ENCODE results near the gene ZIC1.
A peak's percentile ranks its signal among the peaks of the same experiment; 100 is the strongest.

The ZIC1 gene

GRCh38 chr3:147379651-147380050 lies 29.5 kb upstream of the ZIC1 start:
- no peak for DNase-seq (ENCODE audit: low read depth)
- no peak for TF ChIP-seq CTCF (IDR thresholded peaks at IDR 0.05; ENCODE audit: control insufficient read depth, extremely low read depth, insufficient read depth)
- no peak overlapping the region for H3K4me3 ChIP-seq (ENCODE audit: low read depth, low read length)

GRCh38 chr3:147380387-147380951 lies 28.7 kb upstream of the ZIC1 start:
- H3K4me3 ChIP-seq (ENCODE audit: low read depth, low read length): no peak overlapping the region
- no peak for DNase-seq (ENCODE audit: low read depth)
- no peak for TF ChIP-seq CTCF (IDR thresholded peaks at IDR 0.05; ENCODE audit: control insufficient read depth, extremely low read depth, insufficient read depth)

GRCh38 chr3:147380977-147381376 lies 28.2 kb upstream of the ZIC1 start:
- no peak overlapping the region for H3K4me3 ChIP-seq (ENCODE audit: low read depth, low read length)
- no peak for DNase-seq (ENCODE audit: low read depth)
- TF ChIP-seq CTCF (IDR thresholded peaks at IDR 0.05; ENCODE audit: control insufficient read depth, extremely low read depth, insufficient read depth): no peak

- no peak overlapping the region for H3K4me3 ChIP-seq (ENCODE audit: low read depth, low read length)
- no peak for DNase-seq (ENCODE audit: low read depth)
- no peak for TF ChIP-seq CTCF (IDR thresholded peaks at IDR 0.05; ENCODE audit: control insufficient read depth, extremely low read depth, insufficient read depth)
These were observed 27.6 kb upstream of the ZIC1 start for GRCh38 chr3:147381596-147381995.

GRCh38 chr3:147383617-147384016 lies 25.5 kb upstream of the ZIC1 start:
- no peak for DNase-seq (ENCODE audit: low read depth)
- TF ChIP-seq CTCF (IDR thresholded peaks at IDR 0.05; ENCODE audit: control insufficient read depth, extremely low read depth, insufficient read depth): peak; percentile 55
- no peak overlapping the region for H3K4me3 ChIP-seq (ENCODE audit: low read depth, low read length)

- no peak overlapping the region for H3K4me3 ChIP-seq (ENCODE audit: low read depth, low read length)
- TF ChIP-seq CTCF (IDR thresholded peaks at IDR 0.05; ENCODE audit: control insufficient read depth, extremely low read depth, insufficient read depth): no peak
- DNase-seq (ENCODE audit: low read depth): no peak
These were observed 24.7 kb upstream of the ZIC1 start for GRCh38 chr3:147384210-147385058.
